HG03378 (cell line): Measurements from ENCODE around the gene NAV2.

Experiments used
- ATAC-seq: cut with Tn5 transposase; IDR thresholded peaks from one replicate; pipeline ENCODE4 v1.9.1; 2021; ENCODE audit warnings: mild to moderate bottlenecking, moderate library complexity; ENCODE audit not compliant: unreplicated experiment

NAV2 gene

DNA sequence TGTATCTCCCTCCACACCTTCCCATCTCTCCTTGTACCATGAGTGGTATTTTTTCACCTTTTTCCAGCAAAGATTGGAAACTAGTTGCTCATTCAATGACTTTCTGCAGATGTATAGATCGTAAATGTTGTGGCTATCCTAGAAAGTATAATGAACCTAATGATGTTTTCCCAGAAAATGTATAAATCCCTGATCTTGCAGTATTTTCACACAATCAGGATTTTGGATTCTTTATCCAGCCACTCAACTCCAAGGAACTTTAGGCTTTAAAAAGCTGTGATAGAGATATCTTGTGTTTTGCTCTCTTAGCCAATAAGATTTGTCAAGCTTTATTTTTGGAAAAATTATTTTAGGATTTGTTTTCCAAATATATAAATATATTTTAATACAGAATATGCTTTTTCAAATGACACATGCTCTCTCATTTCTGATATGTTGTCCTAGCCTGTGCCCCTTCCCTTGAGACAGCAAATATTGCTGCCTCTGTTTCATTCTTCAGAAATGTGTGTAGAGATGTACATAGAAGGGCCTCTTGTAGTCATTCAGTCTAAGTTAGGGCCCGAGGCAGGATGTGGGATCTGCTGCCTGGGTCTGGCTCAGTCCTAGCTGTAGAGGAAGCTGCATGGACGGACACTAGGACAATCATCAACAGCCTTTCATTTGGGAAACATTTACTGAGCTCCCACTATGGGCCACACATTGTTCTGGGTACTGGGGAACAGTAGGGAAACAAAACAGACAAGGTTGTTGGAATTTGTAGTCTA, 62.4 kb downstream of the NAV2 start:
- ATAC-seq = no peak

GRCh38 chr11:19775622-19776021, 63.0 kb downstream of the NAV2 start:
- no peak for ATAC-seq

DNA sequence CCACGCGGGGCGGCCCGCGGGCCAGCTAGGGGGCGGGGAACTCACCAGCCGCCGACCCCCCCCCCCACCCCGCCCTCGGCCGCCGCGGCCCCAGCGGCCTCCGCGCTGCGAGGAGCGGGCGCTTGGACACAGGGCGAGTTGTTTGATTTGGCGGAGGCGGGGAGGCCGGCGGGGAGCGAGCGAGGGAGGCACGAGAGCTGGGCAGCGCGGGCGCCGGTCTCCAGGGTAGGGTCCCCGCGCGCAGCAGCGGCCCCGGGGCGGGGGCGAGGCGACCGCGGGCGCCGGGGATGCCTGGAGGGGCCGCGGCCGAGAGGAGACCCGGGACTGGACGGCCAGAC, 64.4 kb downstream of the NAV2 start:
- no peak for ATAC-seq

GRCh38 chr11:19777377-19778102, 64.9 kb downstream of the NAV2 start:
- ATAC-seq = peak; percentile 92

DNA sequence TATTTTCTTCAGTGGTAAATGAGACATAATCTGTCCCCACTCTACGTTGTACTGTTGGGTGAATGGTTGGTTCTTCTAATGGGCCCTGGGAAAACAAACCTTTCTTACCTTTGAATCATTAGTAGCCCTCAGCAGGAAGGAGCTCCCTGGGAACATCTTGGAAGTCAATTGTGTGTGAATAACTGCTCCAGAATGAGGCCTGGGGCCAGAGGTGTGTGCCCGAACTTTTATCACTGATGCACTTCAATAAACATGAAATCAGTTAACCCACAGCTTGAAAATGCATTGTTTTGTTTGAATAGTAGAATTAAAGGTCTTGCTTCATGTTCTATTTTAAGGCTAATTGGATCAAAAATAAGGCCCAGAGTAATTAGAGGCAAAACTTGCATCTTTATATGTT, 67.1 kb downstream of the NAV2 start:
- no peak for ATAC-seq

DNA sequence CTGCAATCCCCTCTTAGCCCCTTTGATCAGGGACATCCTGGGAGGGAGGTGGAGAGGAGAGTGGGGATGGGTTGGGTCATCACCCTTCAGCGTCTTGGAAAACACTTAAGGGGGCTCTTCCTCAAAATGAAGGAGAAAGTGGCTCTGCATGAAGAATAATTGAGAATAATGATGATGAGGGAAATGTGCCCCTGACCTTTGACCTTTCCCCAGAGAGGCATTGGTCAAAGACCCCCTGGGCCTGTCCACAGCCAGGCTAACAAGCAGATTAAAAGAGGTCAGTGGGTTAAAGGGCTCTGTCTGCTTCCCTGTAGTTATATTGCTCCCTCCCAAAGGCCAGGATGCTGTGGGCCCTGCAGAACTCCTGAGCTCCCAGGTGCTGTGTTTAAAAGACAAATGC, 68.7 kb downstream of the NAV2 start:
- ATAC-seq = no peak

GRCh38 chr11:19785265-19785664, 72.6 kb downstream of the NAV2 start:
- no peak for ATAC-seq

GRCh38 chr11:19786644-19787043, 74.0 kb downstream of the NAV2 start:
- ATAC-seq = no peak

DNA sequence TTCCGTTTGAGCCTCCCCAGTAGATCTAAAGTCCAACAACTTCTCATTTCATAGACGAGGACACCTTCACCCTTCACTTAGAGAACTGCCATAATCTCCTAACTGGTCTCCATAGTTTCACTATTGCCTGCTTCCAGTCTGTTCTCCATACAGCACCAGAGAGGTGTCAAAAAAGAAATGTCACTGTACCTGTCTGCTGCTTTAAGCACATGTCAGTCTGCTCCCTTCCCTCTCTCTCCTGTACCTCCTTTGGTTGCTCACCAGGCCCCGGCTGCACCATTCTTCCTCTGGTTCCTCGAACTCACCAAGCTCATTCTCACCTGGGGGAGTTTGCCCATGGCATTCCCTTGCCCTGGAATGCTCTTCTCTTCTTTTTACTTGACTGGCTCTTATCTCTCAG, 75.8 kb downstream of the NAV2 start:
- ATAC-seq = no peak

DNA sequence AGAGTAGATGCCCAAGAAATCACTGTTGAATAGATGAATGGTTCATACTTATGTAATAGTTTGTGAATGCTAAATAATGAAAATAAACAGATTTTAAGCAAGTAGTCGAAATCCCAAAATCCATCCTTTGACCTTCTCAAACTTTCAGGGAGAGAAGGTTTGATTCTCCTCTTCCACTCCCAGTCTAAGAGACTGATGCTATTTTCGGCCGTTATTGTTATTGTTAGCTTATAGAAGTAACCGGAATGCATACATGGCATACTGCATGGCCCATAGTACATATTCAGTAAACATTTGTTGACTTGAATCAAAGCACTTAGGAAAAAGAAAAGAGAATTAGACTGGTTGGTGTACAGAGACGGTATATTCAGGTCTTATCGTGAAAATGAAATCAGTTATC, 76.6 kb downstream of the NAV2 start:
- no peak for ATAC-seq

DNA sequence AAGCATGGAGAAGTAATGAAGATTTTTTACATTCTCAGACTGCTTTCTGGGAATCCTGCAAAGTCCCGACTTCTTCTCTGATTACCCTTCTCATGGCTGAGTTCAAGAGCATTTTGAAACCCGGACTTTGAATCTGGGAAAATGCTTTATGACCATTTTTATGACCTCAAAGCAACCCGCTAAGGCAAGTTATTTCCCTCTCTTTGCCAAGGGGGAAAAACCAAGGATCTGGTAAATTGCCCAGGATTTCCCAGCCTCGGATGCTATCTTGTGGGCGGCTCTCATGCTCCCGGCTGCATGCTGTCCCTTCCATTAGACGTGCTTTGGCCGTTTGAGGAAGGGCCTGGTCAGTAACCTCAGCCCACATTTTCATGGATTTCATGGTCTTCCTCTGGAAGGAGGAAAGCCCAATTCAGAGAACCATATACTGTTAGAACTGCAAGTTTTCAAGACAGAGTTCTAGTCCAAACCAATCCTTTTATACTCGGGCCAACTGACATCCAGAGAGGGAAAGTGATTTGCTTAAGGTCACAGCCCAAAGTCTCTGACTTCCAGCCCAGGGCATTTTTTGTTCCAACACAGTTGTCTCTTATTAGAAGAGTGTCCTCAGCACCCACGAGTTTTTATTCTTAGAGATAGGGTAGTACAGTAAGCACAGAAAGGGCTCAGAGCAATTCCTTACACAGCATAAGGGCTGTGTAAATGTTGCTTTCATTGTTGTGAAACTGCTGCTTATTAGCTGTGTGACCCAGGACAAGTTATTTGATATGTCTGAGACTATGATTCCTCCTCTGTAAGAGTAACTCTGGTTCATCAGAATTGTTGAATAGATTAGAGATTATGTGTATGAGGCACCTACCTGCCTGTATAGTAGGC, 77.4 kb downstream of the NAV2 start:
- ATAC-seq = no peak

DNA sequence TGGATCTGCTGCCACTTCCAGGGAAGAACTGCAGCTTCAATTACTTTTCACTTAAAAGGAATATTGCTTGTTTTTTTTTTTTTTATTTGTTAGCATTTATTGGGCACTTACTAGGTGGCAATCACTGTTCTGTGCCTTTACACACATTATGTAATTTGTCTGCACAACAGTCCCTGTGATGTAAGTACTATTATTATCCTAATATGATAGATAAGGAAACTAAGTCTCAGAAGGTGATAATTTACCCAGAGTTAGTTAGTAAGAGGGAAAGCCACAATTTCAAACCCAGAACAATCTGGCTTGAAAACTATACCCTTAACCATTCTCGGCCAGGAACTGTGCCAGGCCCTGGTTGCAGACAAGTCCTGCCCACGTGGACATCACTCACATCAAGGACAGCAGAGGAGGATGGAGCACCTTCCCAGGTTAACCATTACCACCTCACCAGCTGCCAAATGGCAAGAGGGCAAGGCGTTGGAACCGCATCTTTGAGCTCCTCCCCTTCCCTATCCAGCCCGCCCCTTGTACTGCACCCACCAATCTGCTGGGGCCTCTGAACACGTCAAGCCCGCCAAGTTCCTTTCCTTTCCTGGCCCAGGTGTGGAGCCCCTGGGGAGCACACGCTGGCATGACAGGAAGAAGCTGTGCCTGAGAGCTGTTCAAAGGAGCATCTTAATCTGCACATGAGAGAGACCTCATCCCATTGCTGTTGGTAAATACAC, 78.4 kb downstream of the NAV2 start:
- ATAC-seq = peak; percentile 72

DNA sequence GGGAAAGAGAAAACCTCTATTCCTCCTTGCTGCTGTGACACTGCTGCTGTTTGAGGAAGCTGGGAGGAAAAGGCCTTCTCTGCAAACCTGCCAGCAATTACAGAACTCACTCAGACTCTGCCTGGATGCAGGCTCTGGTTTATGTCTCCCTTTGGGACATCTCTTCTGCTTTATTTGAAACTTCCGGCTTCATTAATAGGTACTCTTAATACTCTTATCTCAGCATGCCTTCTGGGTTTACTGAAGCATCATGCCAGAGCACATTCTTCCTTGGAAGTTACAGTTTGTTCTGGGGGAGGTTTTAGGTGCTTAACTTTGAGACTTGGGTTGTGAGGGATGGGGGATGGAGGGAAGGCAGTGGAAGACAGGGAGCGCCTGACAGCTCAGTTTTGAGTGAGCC, 79.9 kb downstream of the NAV2 start:
- no peak for ATAC-seq

DNA sequence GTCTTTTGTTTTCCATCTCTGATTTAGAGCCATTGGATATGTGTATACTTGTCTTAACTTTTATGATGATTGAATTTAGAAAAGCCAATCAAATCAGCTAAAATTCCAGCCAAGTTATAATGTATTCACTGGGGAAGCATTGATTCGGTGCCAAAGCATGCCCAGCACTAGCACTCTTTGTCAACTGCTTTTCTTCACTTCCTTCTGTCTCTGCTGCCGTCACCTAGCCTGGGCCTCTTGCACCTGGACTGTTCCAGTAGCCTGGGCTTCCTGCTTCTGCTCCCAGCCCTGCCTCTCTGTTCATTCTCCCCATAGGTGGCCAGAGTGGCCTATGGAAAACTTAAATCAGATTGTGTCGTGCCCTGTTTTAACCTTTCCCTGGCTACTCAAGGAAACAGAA, 80.7 kb downstream of the NAV2 start:
- ATAC-seq = no peak

- no peak for ATAC-seq
Measured at GRCh38 chr11:19794161-19794560, 81.5 kb downstream of the NAV2 start.

- ATAC-seq = no peak
Measured at GRCh38 chr11:19795082-19795481, 82.4 kb downstream of the NAV2 start.

DNA sequence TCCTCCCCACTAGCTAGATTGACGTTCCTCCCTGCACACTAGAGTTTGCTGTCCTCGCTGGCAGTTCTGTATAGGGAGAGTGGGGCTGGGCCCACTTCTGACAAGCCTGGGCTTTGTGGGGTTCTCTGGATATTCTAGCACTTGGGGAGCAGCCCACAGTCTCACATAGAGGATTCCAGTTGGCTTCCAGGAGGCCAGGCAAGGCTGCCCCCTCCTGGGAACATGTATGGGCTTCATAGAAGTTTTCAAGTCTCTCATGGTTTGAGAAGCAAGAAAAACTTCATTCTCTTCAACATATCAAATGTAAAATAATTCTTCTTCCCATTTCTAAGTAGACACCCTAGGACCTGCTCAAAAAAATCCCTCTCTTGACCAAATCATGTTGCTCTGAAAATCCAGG, 87.5 kb downstream of the NAV2 start:
- no peak for ATAC-seq

DNA sequence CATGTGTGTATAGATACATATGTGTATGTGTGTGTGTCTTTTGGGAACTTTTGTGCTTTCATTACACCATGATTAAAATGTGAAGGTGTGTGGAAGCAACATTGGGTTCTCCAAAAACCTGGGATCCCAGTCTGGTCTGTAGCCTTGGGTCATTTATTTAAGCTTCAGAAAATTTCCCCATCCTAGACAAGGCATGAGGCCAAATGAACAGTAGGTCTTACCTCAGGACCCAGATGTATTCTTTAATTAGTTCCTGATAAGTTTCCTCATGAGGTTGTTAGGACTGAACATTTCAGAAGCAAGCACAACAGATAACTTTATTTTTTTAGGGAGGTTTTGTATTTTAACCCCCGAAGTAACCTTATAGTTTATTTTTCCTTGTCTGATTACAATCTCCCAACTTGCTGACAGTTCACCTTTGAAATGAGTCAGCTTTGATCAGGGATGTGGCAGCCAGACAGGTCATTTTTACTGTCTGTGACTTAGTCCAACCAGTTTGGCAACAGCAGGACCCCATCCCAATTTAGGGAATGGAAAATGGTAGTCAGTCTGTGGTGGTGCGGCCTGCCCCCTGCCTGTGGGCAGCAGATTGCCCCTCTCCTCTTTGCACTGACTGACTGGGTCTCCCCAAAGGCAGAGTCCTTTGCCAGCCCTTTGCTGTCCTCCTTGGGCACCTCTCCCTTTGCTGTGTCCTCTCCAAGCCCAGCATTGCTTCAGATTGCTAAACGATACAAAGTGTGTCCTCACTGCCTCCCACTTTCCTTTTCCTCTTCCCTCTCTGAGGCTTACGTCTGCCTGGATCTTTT, 88.3 kb downstream of the NAV2 start:
- no peak for ATAC-seq

DNA sequence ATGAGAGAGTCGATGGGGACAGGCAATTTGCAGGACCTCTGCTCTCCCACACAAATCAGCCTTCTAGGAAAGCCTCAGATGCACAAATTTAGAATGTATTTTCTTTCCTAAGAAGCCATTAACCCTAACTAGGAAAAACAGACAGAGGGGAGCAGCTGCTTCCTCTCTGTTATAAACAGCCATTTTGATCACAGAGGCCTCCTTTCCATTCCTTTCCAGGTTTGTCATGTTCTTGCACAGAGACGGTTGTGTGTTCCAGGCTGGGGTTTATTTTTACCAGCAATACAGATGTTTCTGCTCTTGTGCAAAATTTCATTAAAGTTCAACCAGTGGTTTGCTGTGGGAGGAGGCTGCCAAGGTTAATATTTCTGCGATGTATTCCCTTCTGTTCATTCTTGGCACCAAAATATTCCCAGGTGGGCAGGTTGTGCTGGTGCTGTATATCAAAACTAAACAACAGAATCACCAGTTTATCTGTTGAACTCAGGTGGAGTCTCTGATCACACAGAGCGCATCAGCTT, 90.2 kb downstream of the NAV2 start:
- no peak for ATAC-seq

- no peak for ATAC-seq
Measured at GRCh38 chr11:19803506-19803998, 90.9 kb downstream of the NAV2 start.
